Colonic mucosa (tissue), 4 donors: Measurements from ENCODE around the gene LAYN. TPM values are rescaled to one million over a fixed set of nuclear protein-coding genes. Genes with fewer than 3 reads are reported as not detected.

Experiments
- DNase-seq: peaks from one replicate; pipeline ENCODE4 v3.0.0-alpha.2; 2020
- H3K27ac ChIP-seq: fragments of 200-600 bp; one replicate; pipeline ENCODE4 v1.8.0; 2021
- H3K27me3 ChIP-seq: fragments of 200-600 bp; one replicate; pipeline ENCODE4 v1.8.0; 2021
- H3K36me3 ChIP-seq: fragments of 200-600 bp; one replicate; pipeline ENCODE4 v1.8.0; 2021
- H3K4me1 ChIP-seq: fragments of 200-600 bp; one replicate; pipeline ENCODE4 v1.8.0; 2021; ENCODE audit warnings: mild to moderate bottlenecking
- H3K4me3 ChIP-seq: fragments of 200-600 bp; one replicate; pipeline ENCODE4 v1.8.0; 2021
- H3K9ac ChIP-seq, 2 donors: one replicate each; pipeline ENCODE4 v1.7.0; 2013; ENCODE audit warnings: control low read depth in 2 of 2, low read depth in 2 of 2, low read length in 2 of 2
- H3K9me3 ChIP-seq: fragments of 200-600 bp; one replicate; pipeline ENCODE4 v1.8.0; 2021
- intact Hi-C: fragments of 100-400 bp; cut with DNase I; formaldehyde crosslinking; loops from one replicate; pipeline ENCODE4 v1.14.1; 2022
- total RNA-seq, 2 donors: library from RNA; stranded (reverse); fragmentation: NEBNext Ultra II Directional in 1 of 2; extraction: Animal tissue kit (Norgen Biotek cat#: 25700) in 1 of 2; gene quantifications; one replicate each; pipeline ENCODE4 v1.2.1, GENCODE V29; 2021
- TF ChIP-seq, protein P1 (sequence below): fragments of 200-600 bp; IDR thresholded peaks from one replicate; pipeline ENCODE4 v1.8.0; 2022; ENCODE audit warnings: antibody characterized with exemption, mild to moderate bottlenecking
- donor health status: healthy.
- donor health status: DM: no; HTN: no; CAD: no.
- donor health status: DM: no; HTN: no; CAD: no.

The LAYN gene
- total RNA-seq, 2 donors from 2014 or later: 0.99 to 9.0 TPM

DNA sequence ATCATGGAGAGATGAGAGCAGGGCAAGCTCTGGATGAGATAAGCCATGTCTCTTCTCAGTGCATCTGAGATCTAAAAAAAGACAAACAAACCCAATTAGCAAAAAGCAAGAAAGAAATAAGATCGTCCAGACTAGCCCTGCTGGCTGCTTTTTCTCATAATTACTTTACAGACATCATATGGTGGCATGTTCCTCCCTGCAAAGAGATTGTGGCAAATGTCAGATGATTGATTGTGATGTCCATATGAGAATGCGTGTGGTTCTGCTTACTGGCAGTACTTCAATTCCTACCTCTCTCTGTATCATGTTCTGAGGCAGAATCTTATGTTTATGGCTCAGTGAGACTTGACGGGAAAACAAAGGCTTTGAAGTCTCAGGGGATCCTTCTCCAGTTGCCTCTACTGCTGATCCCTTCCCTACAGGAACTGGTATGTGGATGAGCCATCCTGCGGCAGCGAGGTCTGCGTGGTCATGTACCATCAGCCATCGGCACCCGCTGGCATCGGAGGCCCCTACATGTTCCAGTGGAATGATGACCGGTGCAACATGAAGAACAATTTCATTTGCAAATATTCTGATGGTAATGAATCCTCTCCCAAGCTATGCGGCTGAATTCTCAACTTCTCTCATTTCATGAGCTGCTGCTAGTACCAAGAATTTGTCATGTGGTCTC, 8.8 kb downstream of the LAYN start:
- intact Hi-C loops: no loop called here
- no peaks in the 10 kb centered on the region for H3K4me1 ChIP-seq
- H3K4me3 ChIP-seq: no peak overlapping the region
- TF ChIP-seq, protein P1, sequence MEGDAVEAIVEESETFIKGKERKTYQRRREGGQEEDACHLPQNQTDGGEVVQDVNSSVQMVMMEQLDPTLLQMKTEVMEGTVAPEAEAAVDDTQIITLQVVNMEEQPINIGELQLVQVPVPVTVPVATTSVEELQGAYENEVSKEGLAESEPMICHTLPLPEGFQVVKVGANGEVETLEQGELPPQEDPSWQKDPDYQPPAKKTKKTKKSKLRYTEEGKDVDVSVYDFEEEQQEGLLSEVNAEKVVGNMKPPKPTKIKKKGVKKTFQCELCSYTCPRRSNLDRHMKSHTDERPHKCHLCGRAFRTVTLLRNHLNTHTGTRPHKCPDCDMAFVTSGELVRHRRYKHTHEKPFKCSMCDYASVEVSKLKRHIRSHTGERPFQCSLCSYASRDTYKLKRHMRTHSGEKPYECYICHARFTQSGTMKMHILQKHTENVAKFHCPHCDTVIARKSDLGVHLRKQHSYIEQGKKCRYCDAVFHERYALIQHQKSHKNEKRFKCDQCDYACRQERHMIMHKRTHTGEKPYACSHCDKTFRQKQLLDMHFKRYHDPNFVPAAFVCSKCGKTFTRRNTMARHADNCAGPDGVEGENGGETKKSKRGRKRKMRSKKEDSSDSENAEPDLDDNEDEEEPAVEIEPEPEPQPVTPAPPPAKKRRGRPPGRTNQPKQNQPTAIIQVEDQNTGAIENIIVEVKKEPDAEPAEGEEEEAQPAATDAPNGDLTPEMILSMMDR: no peak
- H3K9ac ChIP-seq: no peak overlapping the region
- H3K36me3 ChIP-seq: no peaks in the 10 kb centered on the region
- no peak for DNase-seq
- no peak overlapping the region for H3K27ac ChIP-seq
- H3K27me3 ChIP-seq: no peaks in the 10 kb centered on the region
- H3K9me3 ChIP-seq: no peaks in the 10 kb centered on the region

DNA sequence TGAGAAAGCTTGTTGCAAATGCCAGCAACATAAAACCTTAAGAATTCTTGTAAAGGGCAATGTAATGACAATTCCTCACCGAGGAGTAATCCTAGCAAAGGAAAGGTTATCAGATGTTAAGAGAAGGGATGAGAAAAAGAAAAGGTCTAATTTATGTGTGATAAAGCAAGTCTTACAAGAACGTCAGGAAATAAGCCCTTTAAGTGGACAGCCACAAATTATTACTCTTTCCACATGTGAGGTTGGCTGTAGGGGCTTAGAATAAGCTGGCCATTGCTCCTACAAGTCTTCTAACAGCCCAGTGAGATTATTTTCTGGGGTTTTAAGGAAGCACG, 9.3 kb downstream of the LAYN start:
- no peak for DNase-seq
- H3K36me3 ChIP-seq: no peaks in the 10 kb centered on the region
- no peak overlapping the region for H3K9ac ChIP-seq
- TF ChIP-seq, protein P1: no peak
- H3K27me3 ChIP-seq: no peaks in the 10 kb centered on the region
- no peaks in the 10 kb centered on the region for H3K9me3 ChIP-seq
- intact Hi-C loops: no loop called here
- no peak overlapping the region for H3K27ac ChIP-seq
- H3K4me1 ChIP-seq: no peaks in the 10 kb centered on the region
- H3K4me3 ChIP-seq: no peak overlapping the region

DNA sequence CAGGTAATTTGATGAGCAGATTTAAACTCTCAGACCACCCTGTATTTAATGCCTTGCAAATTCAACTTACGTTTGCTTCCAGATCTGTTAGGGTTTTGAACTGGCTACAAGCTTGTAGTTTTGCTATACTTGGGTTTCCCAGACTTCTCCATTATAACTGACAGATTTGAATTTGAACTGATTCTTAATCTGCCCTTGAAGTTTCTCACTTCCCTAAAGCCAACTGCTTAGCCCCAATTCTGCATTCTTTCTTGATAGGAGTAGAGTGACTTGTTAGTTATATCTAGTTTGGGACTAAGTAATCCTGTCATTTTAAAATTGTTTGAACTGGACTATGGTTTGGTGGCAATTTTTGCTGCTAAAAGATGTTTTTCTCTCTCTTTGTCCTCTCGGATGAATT, 9.7 kb downstream of the LAYN start:
- Histone ChIP-seq H3K9ac (no peak overlapping the region), H3K27ac (no peak overlapping the region), H3K4me3 (no peak overlapping the region), H3K4me1 (no peaks in the 10 kb centered on the region), H3K27me3 (no peaks in the 10 kb centered on the region), H3K36me3 (no peaks in the 10 kb centered on the region), H3K9me3 (no peaks in the 10 kb centered on the region)
- TF ChIP-seq, protein P1: no peak
- no peak for DNase-seq
- intact Hi-C loops: no loop called here

DNA sequence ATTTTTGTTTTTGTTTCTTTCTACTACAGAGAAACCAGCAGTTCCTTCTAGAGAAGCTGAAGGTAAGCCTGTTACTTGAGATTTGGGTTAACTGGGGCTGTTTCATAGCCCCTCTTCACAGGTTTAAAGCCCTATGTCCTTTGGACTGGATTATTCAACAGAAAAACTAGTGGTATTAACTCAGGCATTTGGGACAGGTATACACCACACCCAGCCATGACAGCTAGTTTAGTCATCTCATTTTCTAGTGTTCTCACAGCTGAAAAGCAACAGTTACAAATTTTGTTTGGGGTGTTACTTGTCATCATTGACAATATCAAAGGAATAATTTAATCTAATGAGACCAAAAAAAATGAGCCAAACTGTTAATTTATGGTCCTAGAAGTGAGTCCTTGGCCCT, 14.0 kb downstream of the LAYN start:
- Histone ChIP-seq H3K4me3 (no peak overlapping the region), H3K36me3 (no peaks in the 10 kb centered on the region), H3K9ac (no peak overlapping the region), H3K27me3 (no peaks in the 10 kb centered on the region), H3K4me1 (no peaks in the 10 kb centered on the region), H3K9me3 (no peaks in the 10 kb centered on the region), H3K27ac (no peak overlapping the region)
- DNase-seq: no peak
- intact Hi-C loops: no loop called here
- TF ChIP-seq, protein P1: no peak

DNA sequence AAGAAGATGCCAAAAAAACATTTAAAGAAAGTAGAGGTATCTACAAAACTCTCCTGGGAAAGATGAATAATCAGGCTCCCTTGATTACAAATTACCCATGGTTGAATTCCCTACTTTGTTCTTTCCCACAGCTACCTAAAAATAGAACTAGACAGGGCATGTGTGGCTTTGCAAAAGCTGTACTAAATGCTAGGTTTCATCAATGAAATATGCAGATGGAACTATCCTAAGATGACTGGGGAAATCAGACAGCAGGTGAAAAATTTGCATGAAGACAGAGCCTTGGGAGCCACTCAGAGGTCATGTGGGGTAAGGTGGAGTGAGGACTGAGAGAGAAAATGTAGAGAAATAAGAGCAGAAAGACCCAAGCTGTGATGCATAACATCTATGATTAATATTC, 14.7 kb downstream of the LAYN start:
- no peaks in the 10 kb centered on the region for H3K27me3 ChIP-seq
- H3K27ac ChIP-seq: no peak overlapping the region
- H3K9ac ChIP-seq: no peak overlapping the region
- intact Hi-C loops: no loop called here
- H3K4me3 ChIP-seq: no peak overlapping the region
- no peaks in the 10 kb centered on the region for H3K9me3 ChIP-seq
- no peaks in the 10 kb centered on the region for H3K4me1 ChIP-seq
- no peaks in the 10 kb centered on the region for H3K36me3 ChIP-seq
- TF ChIP-seq, protein P1: no peak
- no peak for DNase-seq
